Mucosa of stomach (tissue), 1 donor: ENCODE data around the gene ERICH6B.
"Not testable (repeated sequence)": the region's sequence is repeated elsewhere in the genome, so short reads cannot be mapped to it uniquely, and the experiment has no call there.

Experiments
- H3K27me3 ChIP-seq: one replicate; pipeline ENCODE4 v1.7.0; 2013; ENCODE audit warnings: mild to moderate bottlenecking, low read length; ENCODE audit not compliant: control insufficient read depth, insufficient read depth
- H3K36me3 ChIP-seq: one replicate; pipeline ENCODE4 v1.7.0; 2013; ENCODE audit warnings: low read length; ENCODE audit not compliant: control insufficient read depth, insufficient read depth
- H3K4me1 ChIP-seq: one replicate; pipeline ENCODE4 v1.7.0; 2013; ENCODE audit warnings: mild to moderate bottlenecking, low read length; ENCODE audit not compliant: control insufficient read depth, insufficient read depth
- H3K4me3 ChIP-seq: one replicate; pipeline ENCODE4 v1.7.0; 2013; ENCODE audit warnings: low read length
- H3K9ac ChIP-seq: one replicate; pipeline ENCODE4 v1.7.0; 2013; ENCODE audit warnings: mild to moderate bottlenecking, low read length, moderate library complexity
- H3K9me3 ChIP-seq: one replicate; pipeline ENCODE4 v1.7.0; 2013; ENCODE audit warnings: mild to moderate bottlenecking, low read length, moderate library complexity; ENCODE audit not compliant: control insufficient read depth
- donor health status: Pancreatic carcinoma.

ERICH6B gene

GRCh38 chr13:45615501-45616101 is at the start of gene ERICH6B:
Gene ERICH6B (minus strand): TSS chr13:45615739. CDS start chr13:45597005, 18,734 bp downstream.
- no peaks in the 10 kb centered on the region for H3K9me3 ChIP-seq
- no peaks in the 10 kb centered on the region for H3K36me3 ChIP-seq
- H3K9ac ChIP-seq: no peak within 1 kb of the TSS
- peaks cover 9% of the 10 kb centered on the region for H3K27me3 ChIP-seq
- H3K4me1 ChIP-seq: peaks cover 7% of the 10 kb centered on the region
- H3K4me3 ChIP-seq: no peak within 1 kb of the TSS

GRCh38 chr13:45662903-45663302 is 47.4 kb upstream of the ERICH6B start:
- H3K9me3 ChIP-seq, H3K4me1 ChIP-seq, H3K27me3 ChIP-seq, H3K9ac ChIP-seq, H3K4me3 ChIP-seq, H3K36me3 ChIP-seq: not testable (repeated sequence)

GRCh38 chr13:45662162-45662561 is 46.6 kb upstream of the ERICH6B start:
- H3K9me3 ChIP-seq: no peaks in the 10 kb centered on the region

DNA sequence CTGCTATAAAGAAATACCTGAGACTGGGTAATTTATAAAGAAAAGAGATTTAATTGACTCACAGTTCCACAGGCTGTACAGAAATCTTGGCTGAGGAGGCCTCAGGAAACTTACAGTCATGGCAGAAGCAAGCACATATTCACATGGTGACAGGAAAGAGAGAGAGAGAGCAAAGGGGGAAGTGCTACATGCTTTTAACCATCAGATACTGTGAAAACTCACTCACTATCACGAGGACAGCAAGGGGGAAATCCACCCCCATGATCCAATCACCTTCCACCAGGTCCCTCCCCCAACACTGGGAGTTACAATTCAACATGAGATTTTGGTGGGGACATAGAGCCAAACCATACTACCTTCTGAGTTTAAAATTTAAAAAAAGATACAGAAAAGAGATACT is 44.9 kb upstream of the ERICH6B start:
- H3K4me1 ChIP-seq, H3K36me3 ChIP-seq, H3K4me3 ChIP-seq, H3K27me3 ChIP-seq, H3K9ac ChIP-seq, H3K9me3 ChIP-seq: not testable (repeated sequence)

More at GRCh38 chr13:45662162-45662561, 46.6 kb upstream of the ERICH6B start:
- Histone ChIP-seq H3K9ac (no peak overlapping the region), H3K27me3 (no peaks in the 10 kb centered on the region), H3K4me3 (no peak overlapping the region), H3K36me3 (no peaks in the 10 kb centered on the region), H3K4me1 (no peaks in the 10 kb centered on the region)

DNA sequence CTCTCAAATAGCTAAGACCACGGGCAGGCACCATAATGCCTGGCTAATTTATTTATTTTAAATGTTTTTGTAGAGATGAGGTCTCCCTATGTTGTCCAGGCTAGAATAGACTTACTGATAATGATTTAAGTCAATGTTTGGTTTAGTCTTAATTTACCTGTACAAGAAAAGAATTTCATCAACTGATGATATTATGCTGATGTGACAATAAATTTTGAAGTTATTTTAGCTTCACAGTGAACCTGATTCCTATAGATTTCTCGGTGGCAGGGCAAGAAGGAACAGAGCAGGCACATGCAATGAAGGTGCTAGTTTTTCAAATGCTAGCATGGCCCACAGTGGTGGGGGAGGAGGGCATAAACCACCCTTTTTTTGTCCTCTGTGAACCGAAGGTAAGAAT is 44.0 kb upstream of the ERICH6B start:
- no peaks in the 10 kb centered on the region for H3K9me3 ChIP-seq
- no peak overlapping the region for H3K9ac ChIP-seq
- H3K27me3 ChIP-seq: no peaks in the 10 kb centered on the region
- no peak overlapping the region for H3K4me3 ChIP-seq
- H3K4me1 ChIP-seq: no peaks in the 10 kb centered on the region
- no peaks in the 10 kb centered on the region for H3K36me3 ChIP-seq

DNA sequence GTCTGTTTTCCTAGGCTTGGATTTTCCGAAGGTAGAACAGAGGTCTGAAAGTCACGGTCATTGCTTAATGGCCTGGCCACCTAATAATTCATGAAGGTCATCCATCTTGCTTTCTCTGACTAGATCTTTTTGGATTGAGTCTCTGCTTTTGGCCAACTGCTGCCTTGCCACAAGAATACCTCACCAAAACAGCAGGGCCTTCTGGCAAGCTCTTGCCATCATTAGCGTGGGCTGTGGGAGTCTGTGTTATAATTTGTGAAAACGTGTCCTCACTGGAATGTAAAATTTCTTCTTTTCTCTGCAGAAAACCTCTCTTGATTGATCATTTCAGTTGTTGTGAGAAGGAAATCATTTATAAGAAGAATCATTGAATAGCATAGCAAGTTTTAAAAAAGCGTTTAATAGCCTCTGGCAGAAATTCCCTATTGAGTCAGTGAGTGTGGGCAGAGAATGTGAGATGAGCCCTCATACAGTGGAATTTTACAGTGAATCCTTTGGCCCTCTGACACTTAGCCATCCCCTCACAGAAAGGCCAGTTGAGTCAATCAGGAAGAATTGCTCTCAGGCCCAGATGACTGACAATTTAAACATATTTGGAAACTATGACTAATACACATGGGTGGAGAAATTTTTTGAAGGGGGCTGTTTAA is 43.2 kb upstream of the ERICH6B start:
- H3K36me3 ChIP-seq: no peaks in the 10 kb centered on the region
- H3K27me3 ChIP-seq: no peaks in the 10 kb centered on the region
- H3K9me3 ChIP-seq: no peaks in the 10 kb centered on the region
- no peak overlapping the region for H3K4me3 ChIP-seq
- no peaks in the 10 kb centered on the region for H3K4me1 ChIP-seq
- H3K9ac ChIP-seq: no peak overlapping the region

GRCh38 chr13:45654633-45655349 is 39.3 kb upstream of the ERICH6B start:
- no peak overlapping the region for H3K9ac ChIP-seq
- H3K36me3 ChIP-seq: no peaks in the 10 kb centered on the region
- H3K27me3 ChIP-seq: no peaks in the 10 kb centered on the region
- no peaks in the 10 kb centered on the region for H3K4me1 ChIP-seq
- H3K9me3 ChIP-seq: no peaks in the 10 kb centered on the region
- no peak overlapping the region for H3K4me3 ChIP-seq

DNA sequence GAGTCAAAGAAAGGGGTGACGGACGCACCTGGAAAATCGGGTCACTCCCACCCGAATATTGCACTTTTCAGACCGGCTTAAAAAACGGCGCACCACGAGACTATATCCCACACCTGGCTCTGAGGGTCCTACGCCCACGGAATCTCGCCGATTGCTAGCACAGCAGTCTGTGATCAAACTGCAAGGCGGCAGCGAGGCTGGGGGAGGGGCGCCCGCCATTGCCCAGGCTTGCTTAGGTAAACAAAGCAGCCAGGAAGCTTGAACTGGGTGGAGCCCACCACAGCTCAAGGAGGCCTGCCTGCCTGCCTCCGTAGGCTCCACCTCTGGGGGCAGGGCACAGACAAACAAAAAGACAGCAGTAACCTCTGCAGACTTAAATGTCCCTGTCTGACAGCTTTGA is 29.7 kb upstream of the ERICH6B start:
- not testable (repeated sequence) for H3K36me3 ChIP-seq, H3K4me1 ChIP-seq, H3K9ac ChIP-seq, H3K27me3 ChIP-seq, H3K4me3 ChIP-seq, H3K9me3 ChIP-seq

- not testable (repeated sequence) for H3K9me3 ChIP-seq, H3K36me3 ChIP-seq, H3K4me3 ChIP-seq, H3K9ac ChIP-seq, H3K4me1 ChIP-seq, H3K27me3 ChIP-seq
Measured at GRCh38 chr13:45642159-45642558, 26.6 kb upstream of the ERICH6B start.

DNA sequence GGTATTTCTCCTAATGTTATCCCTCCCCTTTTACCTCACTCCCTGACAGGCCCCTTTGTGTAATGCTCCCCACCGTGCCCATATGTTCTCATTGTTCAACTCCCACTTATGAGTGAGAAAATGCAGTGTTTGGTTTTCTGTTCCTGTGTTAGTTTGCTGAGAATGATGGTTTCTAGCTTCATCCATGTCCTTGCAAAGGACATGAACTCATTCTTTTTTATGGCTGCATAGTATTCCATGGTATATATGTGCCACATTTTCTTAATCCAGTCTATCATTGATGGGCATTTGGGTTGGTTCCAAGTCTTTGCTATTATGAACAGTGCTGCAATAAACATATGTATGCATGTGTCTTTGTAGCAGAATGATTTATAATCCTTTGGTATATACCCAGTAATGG is 19.8 kb upstream of the ERICH6B start:
- not testable (repeated sequence) for H3K9me3 ChIP-seq, H3K9ac ChIP-seq, H3K4me3 ChIP-seq, H3K27me3 ChIP-seq, H3K4me1 ChIP-seq, H3K36me3 ChIP-seq

DNA sequence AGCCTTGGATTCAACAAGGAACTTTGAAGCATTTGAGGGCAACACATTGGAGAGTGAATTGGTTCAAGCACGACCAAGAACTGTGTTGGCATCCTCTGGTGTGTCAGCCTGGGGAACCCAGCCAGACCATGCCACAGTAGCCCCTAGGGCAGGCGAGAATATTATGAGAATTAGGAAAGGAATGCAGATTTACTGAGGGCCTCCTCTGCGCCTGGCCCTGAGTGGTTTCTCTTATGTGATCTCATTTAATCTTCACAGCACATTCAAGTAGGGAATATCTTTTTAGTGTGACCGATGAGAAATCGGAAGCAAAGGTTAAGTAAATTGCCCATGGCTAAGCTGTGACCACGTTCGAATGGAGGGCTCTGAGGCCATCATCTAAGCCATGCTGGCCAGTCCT is 15.3 kb upstream of the ERICH6B start:
- Histone ChIP-seq H3K27me3 (no peaks in the 10 kb centered on the region), H3K4me3 (no peak overlapping the region), H3K36me3 (no peaks in the 10 kb centered on the region), H3K9me3 (no peaks in the 10 kb centered on the region), H3K9ac (no peak overlapping the region), H3K4me1 (no peaks in the 10 kb centered on the region)

DNA sequence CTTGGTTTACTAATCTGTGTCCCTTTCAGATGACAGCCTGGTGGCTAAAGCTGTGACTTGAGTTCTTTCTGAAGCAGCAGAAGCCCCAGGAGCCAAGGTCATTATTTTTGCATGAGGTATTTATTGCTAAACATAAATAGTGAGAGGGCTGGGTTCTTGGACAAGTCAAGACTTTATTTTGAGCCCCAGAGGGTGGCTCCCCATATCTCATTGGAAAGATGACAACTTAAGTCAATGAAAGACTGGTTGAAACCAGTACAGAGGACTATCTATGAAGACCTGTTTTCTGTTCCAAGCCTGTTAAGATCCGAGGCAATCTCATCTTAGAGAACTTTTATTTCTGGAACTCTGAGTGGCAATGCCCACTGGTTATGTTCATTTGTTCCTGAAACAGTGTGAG is 14.4 kb upstream of the ERICH6B start:
- Histone ChIP-seq H3K9me3 (no peaks in the 10 kb centered on the region), H3K36me3 (no peaks in the 10 kb centered on the region), H3K4me3 (no peak overlapping the region), H3K9ac (no peak overlapping the region), H3K4me1 (no peaks in the 10 kb centered on the region), H3K27me3 (no peaks in the 10 kb centered on the region)
